HepG2 (cell line): Measurements from ENCODE around the gene TMEM198. TPM values are rescaled to one million over a fixed set of nuclear protein-coding genes. Genes with fewer than 3 reads are reported as not detected.

Experiments
- AGO1 ChIP-seq: fragments of 200-400 bp; formaldehyde crosslinking; IDR thresholded peaks from 2 replicates; pipeline ENCODE4 v1.6.1; 2017; ENCODE audit warnings: mild to moderate bottlenecking, low read depth, low read length, moderate library complexity; ENCODE audit not compliant: poor library complexity, severe bottlenecking
- ARID5B ChIP-seq: IDR thresholded peaks from 2 replicates; pipeline ENCODE4 v1.4.0; 2020; ENCODE audit warnings: mild to moderate bottlenecking, missing genetic modification reagents
- CCAR2 ChIP-seq: fragments of 200-400 bp; formaldehyde crosslinking; optimal IDR thresholded peaks from 2 replicates; pipeline ENCODE3; 2018; ENCODE audit warnings: low read depth, mild to moderate bottlenecking, low read length, moderate library complexity
- CENPT ChIP-seq: sonication (generic); formaldehyde crosslinking; IDR thresholded peaks from 2 replicates; pipeline ENCODE4 v1.8.0; 2022; ENCODE audit warnings: low read depth, mild to moderate bottlenecking, moderate library complexity, missing genetic modification reagents
- FUBP1 ChIP-seq: sonication (generic); formaldehyde crosslinking; IDR thresholded peaks from 2 replicates; pipeline ENCODE4 v1.5.1; 2020; ENCODE audit warnings: missing genetic modification reagents, mild to moderate bottlenecking, borderline replicate concordance
- MBD4 ChIP-seq: IDR thresholded peaks from 2 replicates; pipeline ENCODE4 v1.6.1; 2012; ENCODE audit warnings: low read length, inconsistent platforms, borderline replicate concordance
- MED13 ChIP-seq: sonication (generic); formaldehyde crosslinking; IDR thresholded peaks from 2 replicates; pipeline ENCODE4 v1.5.0; 2020; ENCODE audit warnings: missing genetic modification reagents
- NAIF1 ChIP-seq: sonication (generic); formaldehyde crosslinking; IDR thresholded peaks from 2 replicates; pipeline ENCODE4 v1.5.0; 2020; ENCODE audit warnings: mild to moderate bottlenecking, missing genetic modification reagents, borderline replicate concordance
- NFKB2 ChIP-seq: sonication (generic); formaldehyde crosslinking; IDR thresholded peaks from 2 replicates; pipeline ENCODE4 v1.4.0; 2020; ENCODE audit warnings: missing genetic modification reagents, borderline replicate concordance
- NKX3-1 ChIP-seq: sonication (generic); formaldehyde crosslinking; IDR thresholded peaks from 2 replicates; pipeline ENCODE4 v1.5.0; 2020; ENCODE audit warnings: missing genetic modification reagents
- THAP11 ChIP-seq: IDR thresholded peaks from 2 replicates; pipeline ENCODE4 v1.6.1; 2016; ENCODE audit warnings: missing biosample characterization, missing genetic modification reagents
- ZBTB38 ChIP-seq: sonication (generic); formaldehyde crosslinking; IDR thresholded peaks from 2 replicates; pipeline ENCODE4 v1.5.1; 2020; ENCODE audit warnings: mild to moderate bottlenecking, missing genetic modification reagents
- ZNF205 ChIP-seq: IDR thresholded peaks from 2 replicates; pipeline ENCODE4 v1.6.1; 2018; ENCODE audit warnings: missing biosample characterization, missing genetic modification reagents
- ZNF234 ChIP-seq: sonication (generic); formaldehyde crosslinking; conservative IDR thresholded peaks from 2 replicates; pipeline ENCODE4 v1.5.1; 2020; ENCODE audit warnings: mild to moderate bottlenecking, missing genetic modification reagents
- ZNF496 ChIP-seq: sonication (generic); formaldehyde crosslinking; IDR thresholded peaks from 2 replicates; pipeline ENCODE4 v1.8.1; 2023; ENCODE audit warnings: mild to moderate bottlenecking, moderate library complexity, missing genetic modification reagents; ENCODE audit not compliant: insufficient replicate concordance
- ZNF546 ChIP-seq: sonication (generic); formaldehyde crosslinking; conservative IDR thresholded peaks from 2 replicates; pipeline ENCODE4 v1.8.1; 2023; ENCODE audit warnings: mild to moderate bottlenecking, missing genetic modification reagents
- ZNF775 ChIP-seq: sonication (generic); formaldehyde crosslinking; IDR thresholded peaks from 2 replicates; pipeline ENCODE4 v1.4.0; 2020; ENCODE audit warnings: missing genetic modification reagents, mild to moderate bottlenecking, moderate library complexity, borderline replicate concordance
- ZSCAN9 ChIP-seq: IDR thresholded peaks from 2 replicates; pipeline ENCODE4 v1.6.1; 2016; ENCODE audit warnings: borderline replicate concordance
- polyA plus RNA-seq, 8 experiments: library from polyadenylated mRNA; depleted of rRNA in 3 of 8; stranded (reverse) in 7 of 8; unstranded in 1 of 8; fragments of >200 nt; fragmentation: Illumina TruSeq in 4 of 8; extraction: Trizol in 4 of 8; gene quantifications; 2 replicates each; pipeline versions ENCODE4 v1.2.1 to v1.2.3, GENCODE V29; 2011 to 2016; ENCODE audit warnings: low read depth in 4 of 8, missing spikeins in 1 of 8, mixed read lengths in 1 of 8; ENCODE audit not compliant: insufficient read depth in 1 of 8
- total RNA-seq, 5 experiments: library from RNA; depleted of rRNA; stranded (reverse); fragments of >200 nt; fragmentation: Illumina TruSeq; extraction: Trizol; gene quantifications; 2 replicates each; pipeline ENCODE4 v1.2.3, GENCODE V29; 2016; ENCODE audit warnings: low read depth in 1 of 5
- TF ChIP-seq, protein P1 (sequence below): sonication (generic); formaldehyde crosslinking; IDR thresholded peaks from 2 replicates; pipeline ENCODE4 v1.4.0; 2020; ENCODE audit warnings: missing genetic modification reagents
- TF ChIP-seq, protein P2 (sequence below): sonication (generic); formaldehyde crosslinking; IDR thresholded peaks from 2 replicates; pipeline ENCODE4 v1.8.1; 2023; ENCODE audit warnings: mild to moderate bottlenecking, moderate library complexity, missing genetic modification reagents

The TMEM198 gene
- total and polyA plus RNA-seq, 2 of the 13 experiments (the other 11 are each of a cell fraction or from before 2014, with no cell fraction given), result 17.3 to 23.5 TPM

GRCh38 chr2:219570194-219570923 is 26.5 kb downstream of the TMEM198 start (continued):
- TF ChIP-seq NFKB2 (0 out of 2 replicates have a peak, but pooled peaks have one; percentile 10), CCAR2 (no peak), ZNF234 (CRISPR knock-in tag) (no peak), THAP11 (CRISPR knock-in tag) (peak; percentile 16; the same call in 1 of the 2 replicates), FUBP1 (CRISPR knock-in tag) (no peak), MED13 (CRISPR knock-in tag) (no peak), NAIF1 (CRISPR knock-in tag) (no peak), ZNF546 (CRISPR knock-in tag) (no peak), ZSCAN9 (CRISPR knock-in tag) (no peak), ZNF775 (no peak), ARID5B (CRISPR knock-in tag) (peak; percentile 22; the same call in 1 of the 2 replicates), NKX3-1 (CRISPR knock-in tag) (no peak; the same call in 1 of the 2 replicates), ZNF496 (no peak), ZNF205 (CRISPR knock-in tag) (0 out of 2 replicates have a peak, but pooled peaks have one; percentile 18), ZBTB38 (CRISPR knock-in tag) (peak; percentile 100), AGO1 (peak; percentile 27), CENPT (CRISPR knock-in tag) (peak; percentile 91; the same call in 1 of the 2 replicates), MBD4 (no peak)
- TF ChIP-seq, protein P1, sequence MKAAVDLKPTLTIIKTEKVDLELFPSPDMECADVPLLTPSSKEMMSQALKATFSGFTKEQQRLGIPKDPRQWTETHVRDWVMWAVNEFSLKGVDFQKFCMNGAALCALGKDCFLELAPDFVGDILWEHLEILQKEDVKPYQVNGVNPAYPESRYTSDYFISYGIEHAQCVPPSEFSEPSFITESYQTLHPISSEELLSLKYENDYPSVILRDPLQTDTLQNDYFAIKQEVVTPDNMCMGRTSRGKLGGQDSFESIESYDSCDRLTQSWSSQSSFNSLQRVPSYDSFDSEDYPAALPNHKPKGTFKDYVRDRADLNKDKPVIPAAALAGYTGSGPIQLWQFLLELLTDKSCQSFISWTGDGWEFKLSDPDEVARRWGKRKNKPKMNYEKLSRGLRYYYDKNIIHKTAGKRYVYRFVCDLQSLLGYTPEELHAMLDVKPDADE, result no peak
- TF ChIP-seq, protein P2, sequence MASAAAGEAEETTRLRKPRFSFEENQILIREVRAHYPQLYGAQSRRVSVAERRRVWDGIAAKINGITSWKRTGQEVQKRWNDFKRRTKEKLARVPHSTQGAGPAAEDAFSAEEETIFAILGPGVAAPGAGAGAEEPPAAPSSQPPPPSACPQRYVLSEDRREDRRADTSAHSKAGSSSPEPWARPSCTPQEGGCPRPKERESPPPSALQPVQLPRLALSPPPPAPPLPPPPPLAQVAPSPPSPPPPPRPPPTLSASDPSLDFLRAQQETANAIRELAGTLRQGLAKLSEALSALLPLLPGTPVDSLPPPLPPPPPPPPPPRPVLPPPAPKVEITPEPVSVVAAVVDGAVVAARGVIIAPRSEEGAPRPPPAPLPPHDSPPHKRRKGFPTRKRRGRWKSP (CRISPR knock-in tag), result no peak
